ENCODE data around the gene TNIP2.

GRCh38 chr4:2742081-2742822 is 13.9 kb downstream of the TNIP2 start:
- no peak for TF ChIP-seq CTCF (IDR thresholded peaks at IDR 0.05)
- no peak for TF ChIP-seq POLR2A (IDR thresholded peaks at IDR 0.05)

Measured in Peyer's patch (tissue), 4 donors.